RWPE2 (cell line): Measurements from ENCODE around the gene PCDH1.
"Not testable (repeated sequence)": the region's sequence is repeated elsewhere in the genome, so short reads cannot be mapped to it uniquely, and the experiment has no call there.

Experiments
- ATAC-seq: fragments of 200-7000 bp; cut with Tn5 transposase; 3 replicates; pipeline ENCODE4 v1.9.1; 2021; ENCODE audit warnings: low read depth
- DNase-seq: peaks from one replicate; pipeline ENCODE4 v3.0.0-alpha.2; 2020; ENCODE audit warnings: low spot score
- H3K27ac ChIP-seq: fragments of 450-650 bp; 2 replicates; pipeline ENCODE4 v1.5.1; 2017; ENCODE audit warnings: mild to moderate bottlenecking; ENCODE audit not compliant: poor library complexity, severe bottlenecking
- H3K27me3 ChIP-seq: fragments of 250-450 bp; sonication (Bioruptor Pico); 2 replicates; pipeline ENCODE4 v1.5.1; 2021; ENCODE audit warnings: mild to moderate bottlenecking, moderate library complexity; ENCODE audit not compliant: insufficient read depth, poor library complexity, severe bottlenecking
- H3K36me3 ChIP-seq: fragments of 250-450 bp; sonication (Bioruptor Pico); 2 replicates; pipeline ENCODE4 v1.5.1; 2020; ENCODE audit warnings: low read depth, mild to moderate bottlenecking, moderate library complexity
- H3K4me1 ChIP-seq: fragments of 250-450 bp; sonication (Bioruptor Pico); 2 replicates; pipeline ENCODE4 v1.5.1; 2021; ENCODE audit warnings: mild to moderate bottlenecking, moderate library complexity; ENCODE audit not compliant: insufficient read depth, poor library complexity, severe bottlenecking
- H3K4me3 ChIP-seq: fragments of 250-450 bp; sonication (Bioruptor Pico); 2 replicates; pipeline ENCODE4 v1.5.1; 2021; ENCODE audit warnings: mild to moderate bottlenecking, moderate library complexity; ENCODE audit not compliant: severe bottlenecking
- H3K9me3 ChIP-seq: fragments of 250-450 bp; sonication (Bioruptor Pico); 2 replicates; pipeline ENCODE4 v1.5.1; 2021; ENCODE audit warnings: mild to moderate bottlenecking, moderate library complexity; ENCODE audit not compliant: severe bottlenecking
- CTCF ChIP-seq: fragments of 450-650 bp; IDR thresholded peaks from one replicate; pipeline ENCODE4 v1.5.1; 2017; ENCODE audit warnings: mild to moderate bottlenecking, moderate library complexity; ENCODE audit not compliant: poor library complexity, severe bottlenecking

PCDH1 gene

GRCh38 chr5:141898448-141899049 is 20.3 kb upstream of the PCDH1 start:
- no peak for TF ChIP-seq CTCF
- no peak overlapping the region for H3K4me3 ChIP-seq
- H3K9me3 ChIP-seq, result no peaks in the 10 kb centered on the region
- DNase-seq (no peak), ATAC-seq (no peak)
- H3K4me1 ChIP-seq, result no peaks in the 10 kb centered on the region
- no peak overlapping the region for H3K27ac ChIP-seq
- H3K36me3 ChIP-seq, result no peaks in the 10 kb centered on the region
- no peaks in the 10 kb centered on the region for H3K27me3 ChIP-seq

- H3K4me3 ChIP-seq, result no peak overlapping the region
- ATAC-seq (no peak), DNase-seq (no peak)
- H3K36me3 ChIP-seq, result no peaks in the 10 kb centered on the region
- TF ChIP-seq CTCF, result no peak
- no peak overlapping the region for H3K27ac ChIP-seq
- no peaks in the 10 kb centered on the region for H3K4me1 ChIP-seq
- no peaks in the 10 kb centered on the region for H3K27me3 ChIP-seq
- no peaks in the 10 kb centered on the region for H3K9me3 ChIP-seq
Observed at GRCh38 chr5:141897425-141897824, 19.2 kb upstream of the PCDH1 start.

- not testable (repeated sequence) for DNase-seq, H3K27ac ChIP-seq, H3K9me3 ChIP-seq, H3K4me3 ChIP-seq, H3K36me3 ChIP-seq, H3K4me1 ChIP-seq, H3K27me3 ChIP-seq, ATAC-seq
Observed at GRCh38 chr5:141890429-141890828, 12.2 kb upstream of the PCDH1 start.

- peak; percentile 84 for TF ChIP-seq CTCF
- Histone ChIP-seq H3K4me1 (no peaks in the 10 kb centered on the region), H3K4me3 (no peak overlapping the region), H3K9me3 (no peaks in the 10 kb centered on the region), H3K27ac (no peak overlapping the region), H3K36me3 (no peaks in the 10 kb centered on the region), H3K27me3 (peaks cover 15% of the 10 kb centered on the region)
- ATAC-seq (no peak; the same call in 2 of the 3 replicates), DNase-seq (no peak)
Observed at GRCh38 chr5:141889282-141889871, 11.2 kb upstream of the PCDH1 start.

GRCh38 chr5:141883892-141884318 is 5.7 kb upstream of the PCDH1 start:
- Histone ChIP-seq H3K4me3 (no peak overlapping the region), H3K27me3 (peaks cover 28% of the 10 kb centered on the region), H3K4me1 (no peaks in the 10 kb centered on the region), H3K27ac (no peak overlapping the region), H3K36me3 (no peaks in the 10 kb centered on the region), H3K9me3 (no peaks in the 10 kb centered on the region)
- DNase-seq (no peak), ATAC-seq (no peak)
- TF ChIP-seq CTCF, result no peak
